ENCODE results near the gene ZFP90. TPM values are rescaled to one million over a fixed set of nuclear protein-coding genes. Genes with fewer than 3 reads are reported as not detected.

Gene ZFP90
- total RNA-seq, 4 donors from 2014 or later: 21.3 to 38.2 (median 27.3) TPM

DNA sequence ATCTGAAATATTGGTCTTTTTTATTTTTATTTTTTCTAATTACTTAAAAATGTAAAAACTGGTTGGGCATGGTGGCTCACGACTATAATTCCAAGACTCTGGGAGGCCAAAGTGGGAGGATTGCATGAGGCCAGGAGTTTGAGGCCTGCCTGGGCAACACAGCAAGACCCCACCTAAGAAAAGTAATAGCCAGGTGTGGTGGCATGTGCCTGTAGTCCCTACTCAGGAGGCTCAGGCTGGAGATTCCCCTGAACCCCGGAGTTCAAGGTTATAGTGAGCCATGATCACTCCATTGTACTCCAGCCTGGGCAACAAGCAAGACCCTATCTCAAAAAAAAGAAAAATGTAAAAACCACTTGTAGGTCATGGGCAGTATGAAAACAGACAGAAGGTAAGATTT, 69.2 kb downstream of the ZFP90 start:
- TF ChIP-seq EP300 (IDR thresholded peaks at IDR 0.05) (no peak), POLR2AphosphoS5 (IDR thresholded peaks at IDR 0.05) (no peak), POLR2A (IDR thresholded peaks at IDR 0.05) (no peak)
- TF ChIP-seq, protein P1, sequence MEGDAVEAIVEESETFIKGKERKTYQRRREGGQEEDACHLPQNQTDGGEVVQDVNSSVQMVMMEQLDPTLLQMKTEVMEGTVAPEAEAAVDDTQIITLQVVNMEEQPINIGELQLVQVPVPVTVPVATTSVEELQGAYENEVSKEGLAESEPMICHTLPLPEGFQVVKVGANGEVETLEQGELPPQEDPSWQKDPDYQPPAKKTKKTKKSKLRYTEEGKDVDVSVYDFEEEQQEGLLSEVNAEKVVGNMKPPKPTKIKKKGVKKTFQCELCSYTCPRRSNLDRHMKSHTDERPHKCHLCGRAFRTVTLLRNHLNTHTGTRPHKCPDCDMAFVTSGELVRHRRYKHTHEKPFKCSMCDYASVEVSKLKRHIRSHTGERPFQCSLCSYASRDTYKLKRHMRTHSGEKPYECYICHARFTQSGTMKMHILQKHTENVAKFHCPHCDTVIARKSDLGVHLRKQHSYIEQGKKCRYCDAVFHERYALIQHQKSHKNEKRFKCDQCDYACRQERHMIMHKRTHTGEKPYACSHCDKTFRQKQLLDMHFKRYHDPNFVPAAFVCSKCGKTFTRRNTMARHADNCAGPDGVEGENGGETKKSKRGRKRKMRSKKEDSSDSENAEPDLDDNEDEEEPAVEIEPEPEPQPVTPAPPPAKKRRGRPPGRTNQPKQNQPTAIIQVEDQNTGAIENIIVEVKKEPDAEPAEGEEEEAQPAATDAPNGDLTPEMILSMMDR (IDR thresholded peaks at IDR 0.05): no peak
- Histone ChIP-seq H3K9me3 (peaks cover 0 to 3% (median 0%) of the 10 kb centered on the region in 3 donors), H3K4me1 (no peaks in the 10 kb centered on the region), H3K36me3 (no peaks in the 10 kb centered on the region), H3K27ac (no peak overlapping the region), H3K27me3 (no peaks in the 10 kb centered on the region), H3K4me3 (no peak overlapping the region)
- whole genome bisulfite sequencing, 2 donors (ENCODE audit: low coverage in 1 of 2): 90 to 100% methylated on average over 2 of the region's 2 CpGs
- no peak for ATAC-seq

DNA sequence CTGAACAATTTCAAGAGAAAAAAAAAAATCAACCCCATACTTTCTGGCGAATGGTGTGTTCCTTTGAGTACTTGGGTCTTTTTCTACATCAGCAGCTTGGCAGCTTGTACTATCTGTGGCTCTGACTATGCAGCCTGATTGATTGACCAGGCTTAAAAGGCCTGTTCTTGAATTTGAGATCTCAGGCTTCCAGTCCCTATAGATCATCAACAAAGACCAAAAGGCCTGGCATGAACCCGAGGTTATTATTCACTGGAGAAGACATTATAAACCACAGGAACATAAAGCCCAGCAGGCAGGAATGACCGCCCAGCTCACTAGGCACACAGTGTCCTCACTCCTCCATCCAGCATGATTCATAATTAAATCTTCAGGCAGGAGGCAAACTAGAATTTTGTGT, 73.9 kb downstream of the ZFP90 start:
- TF ChIP-seq POLR2A (IDR thresholded peaks at IDR 0.05) (no peak), EP300 (IDR thresholded peaks at IDR 0.05) (no peak), POLR2AphosphoS5 (IDR thresholded peaks at IDR 0.05) (no peak)
- TF ChIP-seq, protein P1 (IDR thresholded peaks at IDR 0.05): no peak
- WGBS, 2 donors (ENCODE audit: low coverage in 1 of 2): 76 to 100% methylated on average over 1 to 3 of the region's 3 CpGs
- peaks cover 0 to 21% (median 2%) of the 10 kb centered on the region in 3 donors for H3K9me3 ChIP-seq
- no peak for ATAC-seq
- H3K36me3 ChIP-seq: no peaks in the 10 kb centered on the region
- no peak overlapping the region for H3K27ac ChIP-seq
- no peaks in the 10 kb centered on the region for H3K4me1 ChIP-seq
- no peak overlapping the region for H3K4me3 ChIP-seq
- no peaks in the 10 kb centered on the region for H3K27me3 ChIP-seq

DNA sequence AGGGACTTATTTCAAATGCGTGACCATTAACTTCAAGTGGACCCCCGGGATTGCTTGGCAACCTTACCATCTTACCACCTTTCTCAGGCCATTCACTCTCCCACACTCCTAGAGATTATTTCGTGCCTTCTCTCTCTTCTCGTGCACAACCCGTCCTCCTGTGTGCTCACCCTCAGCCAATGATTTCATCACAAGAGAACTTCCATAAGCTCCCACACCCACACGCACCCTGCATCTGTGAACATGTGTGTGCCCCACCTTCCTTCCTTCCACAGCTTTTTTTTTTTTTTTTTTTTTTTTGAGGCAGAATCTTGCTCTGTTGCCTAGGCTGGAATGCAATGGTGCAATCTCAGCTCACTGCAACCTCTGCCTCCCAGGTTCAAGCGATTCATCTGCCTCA, 78.6 kb downstream of the ZFP90 start:
- Histone ChIP-seq H3K27me3 (no peaks in the 10 kb centered on the region), H3K36me3 (no peaks in the 10 kb centered on the region), H3K27ac (no peak overlapping the region), H3K4me3 (no peak overlapping the region), H3K4me1 (no peaks in the 10 kb centered on the region), H3K9me3 (peaks cover 0 to 21% (median 2%) of the 10 kb centered on the region in 3 donors)
- WGBS, 2 donors (ENCODE audit: low coverage in 1 of 2): 79 to 93% methylated on average over 6 of the region's 7 CpGs
- TF ChIP-seq POLR2AphosphoS5 (IDR thresholded peaks at IDR 0.05) (no peak), EP300 (IDR thresholded peaks at IDR 0.05) (no peak), POLR2A (IDR thresholded peaks at IDR 0.05) (no peak)
- TF ChIP-seq, protein P1 (IDR thresholded peaks at IDR 0.05): no peak
- ATAC-seq: no peak

Small RNA genes within 50 kb of the gene (small RNA-seq; reads per million reads assigned to genes)
- gene RNU4-36P: 0 reads per million in 4 donors

Other genes with a start within 250 kb of the ZFP90 start
- gene SLC7A6OS, start 228.3 kb upstream of the ZFP90 start, total RNA-seq: 10 to 100 TPM; 10.4 to 18.2 (median 11.2) TPM
- 10 to 100 TPM; 11.5 to 34.9 (median 27.4) TPM for gene PRMT7, start 228.3 kb upstream of the ZFP90 start, total RNA-seq
- gene SMPD3, start 90.8 kb upstream of the ZFP90 start, total RNA-seq: under 1 TPM in 3 of 4 donors, not detected in 1; 0.08 to 0.94 (median 0.77) TPM
- 10 to 100 TPM in 1 of 4 donors, 1 to 10 TPM in 2, under 1 TPM in 1; 0.12 to 10.3 (median 4.6) TPM for gene CDH3, start 106.0 kb downstream of the ZFP90 start, total RNA-seq
- gene CDH1, start 198.0 kb downstream of the ZFP90 start, total RNA-seq: 10 to 100 TPM in 1 of 4 donors, 1 to 10 TPM in 1, under 1 TPM in 2; 0.13 to 12.0 (median 1.2) TPM

Measured in gastroesophageal sphincter (tissue), 4 donors.